Neuron (in vitro differentiated cells): ENCODE data around the gene IFITM2.
"Not testable (repeated sequence)": the region's sequence is repeated elsewhere in the genome, so short reads cannot be mapped to it uniquely, and the experiment has no call there.

Experiments used
- H2AFZ ChIP-seq: one replicate; pipeline ENCODE4 v1.6.1; 2013; ENCODE audit warnings: low read depth, mild to moderate bottlenecking, inconsistent platforms, low read length, moderate library complexity
- H3K27me3 ChIP-seq: one replicate; pipeline ENCODE4 v1.6.1; 2013; ENCODE audit warnings: low read length; ENCODE audit not compliant: insufficient read depth
- H3K36me3 ChIP-seq: one replicate; pipeline ENCODE4 v1.6.1; 2013; ENCODE audit warnings: low read length; ENCODE audit not compliant: insufficient read depth
- H3K4me1 ChIP-seq: one replicate; pipeline ENCODE4 v1.6.1; 2013; ENCODE audit warnings: low read length; ENCODE audit not compliant: insufficient read depth
- H3K4me3 ChIP-seq: 2 replicates; pipeline ENCODE4 v1.5.1; 2013; ENCODE audit warnings: mild to moderate bottlenecking, low read length, moderate library complexity
- H3K9me3 ChIP-seq: one replicate; pipeline ENCODE4 v1.6.1; 2013; ENCODE audit warnings: low read length

Gene IFITM2

GRCh38 chr11:326592-326841 is 18.9 kb downstream of the IFITM2 start:
- Histone ChIP-seq H3K4me3 (no peak overlapping the region), H3K9me3 (peaks cover 3% of the 10 kb centered on the region), H3K36me3 (no peaks in the 10 kb centered on the region), H3K4me1 (peaks cover 6% of the 10 kb centered on the region), H3K27me3 (no peaks in the 10 kb centered on the region), H2AFZ (no peak overlapping the region)

GRCh38 chr11:326842-327580 is 19.4 kb downstream of the IFITM2 start:
- Histone ChIP-seq H3K4me1 (peaks cover 6% of the 10 kb centered on the region), H3K4me3 (no peak overlapping the region), H3K9me3 (peaks cover 4% of the 10 kb centered on the region), H3K36me3 (no peaks in the 10 kb centered on the region), H2AFZ (no peak overlapping the region), H3K27me3 (no peaks in the 10 kb centered on the region)

- Histone ChIP-seq H3K4me1 (peaks cover 6% of the 10 kb centered on the region), H3K27me3 (no peaks in the 10 kb centered on the region), H2AFZ (no peak overlapping the region), H3K9me3 (peaks cover 4% of the 10 kb centered on the region), H3K4me3 (no peak overlapping the region), H3K36me3 (no peaks in the 10 kb centered on the region)
Measured at GRCh38 chr11:327581-327923, 19.9 kb downstream of the IFITM2 start.

GRCh38 chr11:328012-328411 is 20.4 kb downstream of the IFITM2 start:
- peaks cover 6% of the 10 kb centered on the region for H3K9me3 ChIP-seq
- peaks cover 6% of the 10 kb centered on the region for H3K4me1 ChIP-seq
- no peak overlapping the region for H3K4me3 ChIP-seq
- no peak overlapping the region for H2AFZ ChIP-seq
- H3K27me3 ChIP-seq = no peaks in the 10 kb centered on the region
- H3K36me3 ChIP-seq = no peaks in the 10 kb centered on the region

GRCh38 chr11:328516-329100 is 21.0 kb downstream of the IFITM2 start:
- H2AFZ ChIP-seq, H3K36me3 ChIP-seq, H3K4me3 ChIP-seq, H3K27me3 ChIP-seq, H3K4me1 ChIP-seq, H3K9me3 ChIP-seq: not testable (repeated sequence)

GRCh38 chr11:329886-330253 is 22.3 kb downstream of the IFITM2 start:
- peaks cover 16% of the 10 kb centered on the region for H3K4me1 ChIP-seq
- peaks cover 9% of the 10 kb centered on the region for H3K9me3 ChIP-seq
- no peak overlapping the region for H3K4me3 ChIP-seq
- no peaks in the 10 kb centered on the region for H3K36me3 ChIP-seq
- no peak overlapping the region for H2AFZ ChIP-seq
- H3K27me3 ChIP-seq = no peaks in the 10 kb centered on the region

GRCh38 chr11:330307-330693 is 22.7 kb downstream of the IFITM2 start:
- Histone ChIP-seq H3K9me3 (peaks cover 9% of the 10 kb centered on the region), H3K4me3 (no peak overlapping the region), H3K27me3 (no peaks in the 10 kb centered on the region), H3K4me1 (peaks cover 20% of the 10 kb centered on the region), H3K36me3 (no peaks in the 10 kb centered on the region), H2AFZ (no peak overlapping the region)

GRCh38 chr11:330694-331357 is 23.2 kb downstream of the IFITM2 start:
- H2AFZ ChIP-seq = no peak overlapping the region
- peaks cover 9% of the 10 kb centered on the region for H3K9me3 ChIP-seq
- H3K27me3 ChIP-seq = no peaks in the 10 kb centered on the region
- no peak overlapping the region for H3K4me3 ChIP-seq
- H3K36me3 ChIP-seq = no peaks in the 10 kb centered on the region
- peaks cover 25% of the 10 kb centered on the region for H3K4me1 ChIP-seq

- H3K36me3 ChIP-seq = no peaks in the 10 kb centered on the region
- H3K4me3 ChIP-seq = no peak overlapping the region
- peaks cover 31% of the 10 kb centered on the region for H3K4me1 ChIP-seq
- H3K9me3 ChIP-seq = peaks cover 9% of the 10 kb centered on the region
- H2AFZ ChIP-seq = no peak overlapping the region
- no peaks in the 10 kb centered on the region for H3K27me3 ChIP-seq
Measured at GRCh38 chr11:331358-332060, 23.9 kb downstream of the IFITM2 start.

GRCh38 chr11:332651-333480 is 25.2 kb downstream of the IFITM2 start:
- Histone ChIP-seq H3K27me3 (no peaks in the 10 kb centered on the region), H3K4me3 (no peak overlapping the region), H3K4me1 (peaks cover 34% of the 10 kb centered on the region), H3K9me3 (peaks cover 9% of the 10 kb centered on the region), H2AFZ (no peak overlapping the region), H3K36me3 (no peaks in the 10 kb centered on the region)

GRCh38 chr11:333616-334263 is 26.1 kb downstream of the IFITM2 start:
- not testable (repeated sequence) for H3K9me3 ChIP-seq
- peak overlapping the region; percentile 16 for H3K4me3 ChIP-seq

GRCh38 chr11:334264-334994 is 26.8 kb downstream of the IFITM2 start:
- H3K4me1 ChIP-seq = peaks cover 34% of the 10 kb centered on the region
- peak overlapping the region; percentile 50 for H2AFZ ChIP-seq
- H3K4me3 ChIP-seq = peak overlapping the region; percentile 26
- no peaks in the 10 kb centered on the region for H3K27me3 ChIP-seq
- H3K9me3 ChIP-seq = peaks cover 9% of the 10 kb centered on the region
- no peaks in the 10 kb centered on the region for H3K36me3 ChIP-seq

More at GRCh38 chr11:333616-334263, 26.1 kb downstream of the IFITM2 start:
- H2AFZ ChIP-seq = peak overlapping the region; percentile 50
- H3K27me3 ChIP-seq, H3K36me3 ChIP-seq: not testable (repeated sequence)
- peaks cover 34% of the 10 kb centered on the region for H3K4me1 ChIP-seq
